ENCODE data around the gene NHS. TPM values are rescaled to one million over a fixed set of nuclear protein-coding genes. Genes with fewer than 3 reads are reported as not detected.

Gene NHS
- total RNA-seq, 4 donors from 2014 or later: 2.4 to 5.4 (median 4.0) TPM

GRCh38 chrX:17413228-17413627 lies 38.2 kb downstream of the NHS start:
- intact Hi-C loops (cut with DNase I; ENCODE audit: low total_unique reads): no loop called here
- no peak for TF ChIP-seq POLR2A (IDR thresholded peaks at IDR 0.05)
- TF ChIP-seq CTCF (IDR thresholded peaks at IDR 0.05): no peak
- no peak overlapping the region for H3K4me3 ChIP-seq (ENCODE audit: low read depth, poor library complexity, severe bottlenecking)
- 44 to 51% methylated on average over 4 of the region's 4 CpGs for WGBS, 2 donors
- DNase-seq (ENCODE audit: low spot score in 2 of 2): no peak

GRCh38 chrX:17414027-17414658 lies 39.1 kb downstream of the NHS start:
- 29 to 50% methylated on average over 7 of the region's 7 CpGs for WGBS, 2 donors
- intact Hi-C loops (cut with DNase I; ENCODE audit: low total_unique reads): no loop called here
- DNase-seq (ENCODE audit: low spot score in 2 of 2): peak in 1 of 2 donors; percentile 18
- no peak overlapping the region for H3K4me3 ChIP-seq (ENCODE audit: low read depth, poor library complexity, severe bottlenecking)
- TF ChIP-seq POLR2A (IDR thresholded peaks at IDR 0.05) (no peak), CTCF (IDR thresholded peaks at IDR 0.05) (no peak)

GRCh38 chrX:17414839-17415238 lies 39.8 kb downstream of the NHS start:
- no peak for TF ChIP-seq POLR2A (IDR thresholded peaks at IDR 0.05)
- TF ChIP-seq CTCF (IDR thresholded peaks at IDR 0.05): no peak
- H3K4me3 ChIP-seq (ENCODE audit: low read depth, poor library complexity, severe bottlenecking): no peak overlapping the region
- DNase-seq (ENCODE audit: low spot score in 2 of 2): no peak
- intact Hi-C loops (cut with DNase I; ENCODE audit: low total_unique reads): no loop called here
- 19 to 39% methylated on average over 6 of the region's 6 CpGs for WGBS, 2 donors

GRCh38 chrX:17415242-17415810 lies 40.3 kb downstream of the NHS start:
- DNase-seq (ENCODE audit: low spot score in 2 of 2): no peak
- WGBS, 2 donors: 51 to 55% methylated on average over 3 of the region's 3 CpGs
- H3K4me3 ChIP-seq (ENCODE audit: low read depth, poor library complexity, severe bottlenecking): no peak overlapping the region
- intact Hi-C loops (cut with DNase I; ENCODE audit: low total_unique reads): no loop called here
- TF ChIP-seq CTCF (IDR thresholded peaks at IDR 0.05): no peak
- no peak for TF ChIP-seq POLR2A (IDR thresholded peaks at IDR 0.05)

GRCh38 chrX:17417372-17417771 lies 42.4 kb downstream of the NHS start:
- TF ChIP-seq CTCF (IDR thresholded peaks at IDR 0.05) (no peak), POLR2A (IDR thresholded peaks at IDR 0.05) (no peak)
- H3K4me3 ChIP-seq (ENCODE audit: low read depth, poor library complexity, severe bottlenecking): no peak overlapping the region
- intact Hi-C loops (cut with DNase I; ENCODE audit: low total_unique reads): no loop called here
- DNase-seq (ENCODE audit: low spot score in 2 of 2): no peak

- WGBS, 2 donors: 55 to 68% methylated on average over 6 of the region's 6 CpGs
- intact Hi-C loops (cut with DNase I; ENCODE audit: low total_unique reads): no loop called here
- no peak for TF ChIP-seq POLR2A (IDR thresholded peaks at IDR 0.05)
- no peak for TF ChIP-seq CTCF (IDR thresholded peaks at IDR 0.05)
- H3K4me3 ChIP-seq (ENCODE audit: low read depth, poor library complexity, severe bottlenecking): no peak overlapping the region
- peak in 1 of 2 donors; percentile 14 for DNase-seq (ENCODE audit: low spot score in 2 of 2)
These were observed 50.1 kb downstream of the NHS start for GRCh38 chrX:17425136-17425535.
